Activated B cell treated with CpG ODN at 0.5 μM for 24 hours (primary cell): Measurements from ENCODE around the gene CTIF. TPM values are rescaled to one million over a fixed set of nuclear protein-coding genes. Genes with fewer than 3 reads are reported as not detected.

Experiments
- ATAC-seq: fragments of 200-7000 bp; cut with Tn5 transposase; one replicate; pipeline ENCODE4 v1.10.0; 2021; ENCODE audit warnings: low read depth, mild to moderate bottlenecking, moderate library complexity
- CTCF ChIA-PET: fragments of 350-600 bp; sonication (Branson Sonifier 250); formaldehyde crosslinking; loops from one replicate; lab custom pipeline; 2021; ENCODE audit warnings: antibody characterized with exemption; lab: Charles Lee
- POLR2A ChIA-PET: fragments of 350-600 bp; sonication (Branson Sonifier 250); formaldehyde crosslinking; loops from one replicate; lab custom pipeline; 2021; ENCODE audit warnings: antibody characterized with exemption; lab: Charles Lee
- DNase-seq: peaks from one replicate; pipeline ENCODE4 v3.0.0; 2022
- H3K27ac Mint-ChIP-seq: one replicate; pipeline ENCODE4 v1.8.0; 2020; ENCODE audit warnings: mixed read lengths
- H3K27me3 Mint-ChIP-seq: one replicate; pipeline ENCODE4 v1.8.0; 2021; ENCODE audit warnings: mixed read lengths
- H3K36me3 Mint-ChIP-seq: one replicate; pipeline ENCODE4 v1.8.0; 2021; ENCODE audit warnings: low read depth, mixed read lengths
- H3K4me1 Mint-ChIP-seq: one replicate; pipeline ENCODE4 v1.8.0; 2021; ENCODE audit warnings: mixed read lengths
- H3K4me3 Mint-ChIP-seq: one replicate; pipeline ENCODE4 v1.8.0; 2020; ENCODE audit warnings: mild to moderate bottlenecking, mixed read lengths
- H3K9me3 Mint-ChIP-seq: one replicate; pipeline ENCODE4 v1.8.0; 2020; ENCODE audit warnings: mixed read lengths
- intact Hi-C: fragments of 100-400 bp; cut with micrococcal nuclease; formaldehyde crosslinking; loops from one replicate; pipeline ENCODE4 v1.15.1; 2024
- total RNA-seq: library from RNA; stranded (reverse); gene quantifications from 2 replicates; pipeline ENCODE4 v1.2.3, GENCODE V29; 2022
- TF ChIP-seq, protein P1 (sequence below): fragments of 200-600 bp; IDR thresholded peaks from one replicate; pipeline ENCODE4 v1.8.0; 2022; ENCODE audit warnings: antibody characterized with exemption, mild to moderate bottlenecking

Gene CTIF
- total RNA-seq, 1 donor from 2014 or later, result 9.3 TPM

DNA sequence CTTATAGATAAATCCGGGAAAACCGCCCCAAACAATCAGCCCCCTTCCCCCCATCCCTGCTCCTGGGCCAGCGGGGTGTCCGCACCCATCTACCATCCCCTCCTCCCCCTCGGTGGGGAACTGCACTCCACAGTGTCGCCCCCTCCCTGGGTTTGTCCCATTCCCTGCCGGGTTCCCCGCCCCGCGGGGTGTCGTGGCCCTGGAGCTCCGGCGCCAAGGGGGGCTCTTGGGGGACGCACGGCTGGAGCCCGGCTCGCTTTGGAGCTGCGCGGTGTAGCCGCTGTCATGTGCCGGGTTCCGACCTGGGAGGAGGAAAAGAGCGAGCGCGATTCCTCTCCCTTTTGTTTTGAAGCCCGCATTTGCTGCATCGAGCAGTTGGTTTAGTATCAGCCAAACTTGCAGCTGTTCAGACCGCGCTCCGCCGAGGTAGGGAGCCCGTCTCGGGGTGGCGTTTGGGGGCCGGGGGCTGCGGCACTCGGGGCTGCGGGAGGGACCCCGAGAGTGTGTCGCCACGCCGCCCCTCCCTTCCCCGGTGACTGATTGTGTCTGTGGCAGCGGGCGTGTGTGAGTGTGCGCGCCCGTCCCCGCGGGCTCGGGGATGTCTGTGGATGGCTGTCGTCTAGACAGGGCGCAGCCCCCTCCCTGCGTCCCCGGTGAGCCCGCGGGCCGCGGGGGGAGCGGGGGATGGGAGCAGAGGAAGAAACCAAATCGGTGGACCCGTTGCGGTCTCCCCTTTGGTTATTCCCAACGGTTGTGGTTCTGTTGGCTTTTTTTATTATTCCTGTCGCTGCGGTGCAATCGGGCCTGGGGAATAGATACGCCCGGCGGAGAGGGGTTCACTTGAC is 797 bp downstream of the CTIF start:
- H3K4me1 Mint-ChIP-seq, result peaks cover 8% of the 10 kb centered on the region
- H3K4me3 Mint-ChIP-seq, result peak overlapping the region; percentile 91
- ATAC-seq (peak; percentile 17), DNase-seq (peak; percentile 26)
- POLR2A ChIA-PET, result interaction anchor here (0.5 to 1.2 kb wide), 3 partner anchors 14 to 948 kb away, joined by 3 to 6 read pairs (median 3); partner anchors contain the start of gene C18orf32
- H3K36me3 Mint-ChIP-seq, result no peaks in the 10 kb centered on the region
- intact Hi-C loops, result loop anchor here (1.0 to 10.0 kb wide), 6 partner anchors 127 to 1835 kb away; partner anchors contain the start of genes ACAA2, DYM and SKA1
- no peaks in the 10 kb centered on the region for H3K27me3 Mint-ChIP-seq
- TF ChIP-seq, protein P1, sequence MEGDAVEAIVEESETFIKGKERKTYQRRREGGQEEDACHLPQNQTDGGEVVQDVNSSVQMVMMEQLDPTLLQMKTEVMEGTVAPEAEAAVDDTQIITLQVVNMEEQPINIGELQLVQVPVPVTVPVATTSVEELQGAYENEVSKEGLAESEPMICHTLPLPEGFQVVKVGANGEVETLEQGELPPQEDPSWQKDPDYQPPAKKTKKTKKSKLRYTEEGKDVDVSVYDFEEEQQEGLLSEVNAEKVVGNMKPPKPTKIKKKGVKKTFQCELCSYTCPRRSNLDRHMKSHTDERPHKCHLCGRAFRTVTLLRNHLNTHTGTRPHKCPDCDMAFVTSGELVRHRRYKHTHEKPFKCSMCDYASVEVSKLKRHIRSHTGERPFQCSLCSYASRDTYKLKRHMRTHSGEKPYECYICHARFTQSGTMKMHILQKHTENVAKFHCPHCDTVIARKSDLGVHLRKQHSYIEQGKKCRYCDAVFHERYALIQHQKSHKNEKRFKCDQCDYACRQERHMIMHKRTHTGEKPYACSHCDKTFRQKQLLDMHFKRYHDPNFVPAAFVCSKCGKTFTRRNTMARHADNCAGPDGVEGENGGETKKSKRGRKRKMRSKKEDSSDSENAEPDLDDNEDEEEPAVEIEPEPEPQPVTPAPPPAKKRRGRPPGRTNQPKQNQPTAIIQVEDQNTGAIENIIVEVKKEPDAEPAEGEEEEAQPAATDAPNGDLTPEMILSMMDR, result no peak
- H3K27ac Mint-ChIP-seq, result no peak overlapping the region
- H3K9me3 Mint-ChIP-seq, result no peaks in the 10 kb centered on the region
- CTCF ChIA-PET, result no interaction called here

DNA sequence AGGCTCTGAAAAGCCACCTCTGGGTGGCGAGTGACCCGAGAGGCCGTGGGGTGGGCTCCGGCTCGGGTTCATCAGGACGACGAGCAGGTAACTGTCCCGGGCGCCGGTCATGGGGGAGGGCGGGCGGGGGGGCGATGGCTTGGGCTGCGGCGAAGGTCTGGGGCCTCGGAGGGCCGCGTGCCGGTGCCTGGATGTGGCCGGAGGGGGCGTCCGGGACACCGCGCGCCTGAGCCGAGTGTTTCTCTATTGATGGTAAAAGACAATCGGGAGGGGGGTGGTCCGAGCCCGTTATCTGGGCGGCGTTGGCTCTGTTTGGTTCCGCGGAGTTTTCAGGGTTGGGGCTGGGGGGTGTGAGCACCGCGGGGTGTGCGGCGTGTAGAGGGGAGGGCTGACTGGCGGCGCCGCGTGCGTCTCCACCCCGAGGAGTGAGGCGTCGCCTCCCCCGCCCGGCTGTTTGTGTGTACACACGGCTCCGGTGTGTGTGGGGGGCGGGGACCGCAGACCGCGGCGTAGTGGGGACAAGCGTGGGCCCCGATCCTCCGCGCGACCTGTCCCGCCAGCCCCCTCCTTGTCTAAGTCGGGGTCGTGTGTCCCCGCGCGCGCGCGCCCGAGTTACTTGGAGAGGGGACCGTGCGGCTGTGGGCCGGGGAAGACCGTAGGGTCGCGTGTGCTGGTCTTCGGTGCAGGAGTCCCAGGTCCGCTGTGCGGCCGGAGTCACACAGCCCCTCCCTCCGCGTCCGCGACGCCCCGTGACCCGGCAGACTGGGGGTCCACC is 1.6 kb downstream of the CTIF start:
- TF ChIP-seq, protein P1, result no peak
- H3K4me3 Mint-ChIP-seq, result peak overlapping the region; percentile 91
- ATAC-seq (peak; percentile 49), DNase-seq (peak; percentile 42)
- H3K4me1 Mint-ChIP-seq, result peaks cover 8% of the 10 kb centered on the region
- ChIA-PET CTCF (no interaction called here), POLR2A (no interaction called here)
- H3K27me3 Mint-ChIP-seq, result no peaks in the 10 kb centered on the region
- H3K9me3 Mint-ChIP-seq, result no peaks in the 10 kb centered on the region
- H3K36me3 Mint-ChIP-seq, result no peaks in the 10 kb centered on the region
- intact Hi-C loops, result loop anchor here (1.0 to 2.0 kb wide), 2 partner anchors 126 to 609 kb away; no protein-coding TSS in a partner anchor
- H3K27ac Mint-ChIP-seq, result no peak overlapping the region

DNA sequence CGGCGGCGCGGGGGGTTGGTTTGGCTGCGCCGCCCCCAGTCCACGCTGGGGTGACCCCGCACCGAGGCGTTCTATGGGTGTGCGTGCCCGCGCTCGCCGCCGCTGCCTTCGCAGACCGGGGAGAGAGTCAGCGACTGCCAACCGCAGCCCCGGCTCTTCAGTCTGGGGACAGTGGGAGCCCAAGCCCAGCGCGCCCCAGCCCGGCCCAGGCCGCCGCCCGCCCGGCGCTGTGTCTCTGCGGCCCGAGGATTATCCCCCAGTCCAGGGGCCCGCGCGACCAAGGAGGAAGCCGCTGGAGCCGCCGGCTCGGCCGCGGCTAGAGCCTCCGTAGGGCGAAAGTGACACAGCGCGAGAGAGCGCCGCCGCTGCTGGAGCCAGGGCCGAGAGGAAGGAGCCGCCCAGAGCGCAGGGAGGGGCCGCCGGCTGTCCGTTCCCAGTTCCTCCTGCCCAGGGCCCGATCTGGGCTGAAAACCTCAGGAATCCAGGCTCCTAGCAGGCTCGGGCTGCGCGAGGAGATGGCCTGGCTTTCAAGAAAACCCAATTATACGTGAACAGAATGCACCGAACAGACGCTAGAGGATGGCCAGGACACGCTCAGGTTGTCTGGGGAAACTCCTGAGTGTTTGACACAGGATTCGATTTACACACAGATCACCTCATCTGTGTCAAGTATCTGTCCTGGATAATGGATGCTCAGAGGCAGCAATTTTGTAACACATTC is 2.4 kb downstream of the CTIF start:
- intact Hi-C loops, result loop anchor here (1.0 to 2.0 kb wide), 2 partner anchors 126 to 610 kb away; no protein-coding TSS in a partner anchor
- Mint-ChIP-seq H3K9me3 (no peaks in the 10 kb centered on the region), H3K27ac (no peak overlapping the region), H3K4me3 (peak overlapping the region; percentile 91), H3K36me3 (no peaks in the 10 kb centered on the region), H3K4me1 (peaks cover 8% of the 10 kb centered on the region), H3K27me3 (no peaks in the 10 kb centered on the region)
- ATAC-seq, result peak; percentile 29
- ChIA-PET CTCF (no interaction called here), POLR2A (no interaction called here)
- DNase-seq, result peak; percentile 42
- TF ChIP-seq, protein P1, result no peak

DNA sequence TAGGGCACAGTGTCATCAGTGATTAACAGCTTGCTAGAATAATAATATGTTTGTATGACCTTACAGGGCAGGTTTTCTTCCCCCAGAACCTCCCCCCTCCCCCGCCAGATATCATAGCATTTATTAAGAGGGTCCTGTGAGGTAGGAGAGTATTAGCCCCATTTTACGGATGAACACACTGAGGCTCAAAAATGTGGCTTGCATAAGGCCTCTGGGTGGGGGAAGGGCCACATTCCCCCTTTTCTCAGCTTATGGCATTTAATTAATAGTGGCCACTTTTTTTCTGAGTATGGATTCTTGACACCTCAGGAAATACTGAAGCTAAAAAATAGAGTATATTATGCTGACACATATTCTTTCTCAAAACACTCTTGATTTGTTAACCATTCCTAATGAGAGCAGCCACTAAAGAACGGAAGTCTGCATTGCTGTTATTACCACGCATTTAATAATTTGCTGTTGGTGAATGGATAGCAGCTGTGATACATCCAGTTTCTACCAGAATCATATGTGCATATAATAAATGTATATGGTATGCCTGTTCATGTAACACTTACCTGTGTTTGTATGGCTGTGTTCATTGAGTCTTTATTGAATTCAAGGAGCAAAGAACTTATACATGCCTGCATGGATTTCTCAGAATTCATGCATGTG is 3.0 kb downstream of the CTIF start:
- no peak overlapping the region for H3K27ac Mint-ChIP-seq
- DNase-seq, result no peak
- ATAC-seq, result no peak
- intact Hi-C loops, result loop anchor here (1.0 to 2.0 kb wide), 2 partner anchors 125 to 611 kb away; no protein-coding TSS in a partner anchor
- peaks cover 8% of the 10 kb centered on the region for H3K4me1 Mint-ChIP-seq
- no peaks in the 10 kb centered on the region for H3K36me3 Mint-ChIP-seq
- POLR2A ChIA-PET, result no interaction called here
- no peaks in the 10 kb centered on the region for H3K27me3 Mint-ChIP-seq
- H3K9me3 Mint-ChIP-seq, result no peaks in the 10 kb centered on the region
- CTCF ChIA-PET, result no interaction called here
- peak overlapping the region; percentile 91 for H3K4me3 Mint-ChIP-seq
- TF ChIP-seq, protein P1, result no peak
